Measurements from ENCODE around the gene CHD5.

DNA sequence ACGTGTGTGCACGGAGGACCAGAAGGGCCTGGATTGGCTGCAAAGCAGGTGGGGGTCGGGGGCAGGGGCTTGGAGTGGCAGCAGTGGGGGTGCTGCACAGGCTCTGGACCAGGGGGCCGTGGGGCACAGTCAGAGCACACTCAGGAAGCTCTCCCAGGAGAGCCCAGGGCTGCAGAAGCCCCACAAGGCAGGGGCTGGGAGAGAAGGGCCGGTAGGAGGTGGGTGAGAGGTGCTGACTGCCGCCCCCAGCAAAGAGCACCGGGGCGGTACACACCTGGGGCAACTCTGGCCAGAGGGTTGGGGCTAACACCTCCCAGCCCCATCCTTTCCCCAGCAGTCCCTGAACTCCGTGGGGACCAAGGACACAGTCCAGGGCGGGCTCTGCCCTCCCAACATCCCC, 13.9 kb downstream of the CHD5 start:
- TF ChIP-seq, protein P1, sequence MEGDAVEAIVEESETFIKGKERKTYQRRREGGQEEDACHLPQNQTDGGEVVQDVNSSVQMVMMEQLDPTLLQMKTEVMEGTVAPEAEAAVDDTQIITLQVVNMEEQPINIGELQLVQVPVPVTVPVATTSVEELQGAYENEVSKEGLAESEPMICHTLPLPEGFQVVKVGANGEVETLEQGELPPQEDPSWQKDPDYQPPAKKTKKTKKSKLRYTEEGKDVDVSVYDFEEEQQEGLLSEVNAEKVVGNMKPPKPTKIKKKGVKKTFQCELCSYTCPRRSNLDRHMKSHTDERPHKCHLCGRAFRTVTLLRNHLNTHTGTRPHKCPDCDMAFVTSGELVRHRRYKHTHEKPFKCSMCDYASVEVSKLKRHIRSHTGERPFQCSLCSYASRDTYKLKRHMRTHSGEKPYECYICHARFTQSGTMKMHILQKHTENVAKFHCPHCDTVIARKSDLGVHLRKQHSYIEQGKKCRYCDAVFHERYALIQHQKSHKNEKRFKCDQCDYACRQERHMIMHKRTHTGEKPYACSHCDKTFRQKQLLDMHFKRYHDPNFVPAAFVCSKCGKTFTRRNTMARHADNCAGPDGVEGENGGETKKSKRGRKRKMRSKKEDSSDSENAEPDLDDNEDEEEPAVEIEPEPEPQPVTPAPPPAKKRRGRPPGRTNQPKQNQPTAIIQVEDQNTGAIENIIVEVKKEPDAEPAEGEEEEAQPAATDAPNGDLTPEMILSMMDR (IDR thresholded peaks at IDR 0.05): no peak
- TF ChIP-seq POLR2A (IDR thresholded peaks at IDR 0.05): no peak

Data from adrenal gland (tissue), 5 donors.